Natural killer cell (primary cell): ENCODE measurements around the gene TMEM217. TPM values are rescaled to one million over a fixed set of nuclear protein-coding genes. Genes with fewer than 3 reads are reported as not detected.
A peak's percentile ranks its signal among the peaks of the same experiment; 100 is the strongest.

Experiments used
- ATAC-seq, 3 donors: fragments of 150-1000 bp in 2 of 3; fragments of 200-7000 bp in 1 of 3; cut with Tn5 transposase; 1 replicate in 1 of 3; 2 replicates in 2 of 3; pipeline ENCODE4 v1.10.0; 2021; ENCODE audit warnings: mild to moderate bottlenecking in 2 of 3, moderate library complexity in 2 of 3
- DNase-seq, 2 donors: peaks; one replicate each; pipeline versions ENCODE4 v3.0.0 to v3.0.0-alpha.2; 2013 to 2021; ENCODE audit warnings: mixed read lengths in 1 of 2
- H3K27ac ChIP-seq: one replicate; pipeline ENCODE4 v1.5.1; 2013; ENCODE audit warnings: mild to moderate bottlenecking, low read length
- H3K27me3 ChIP-seq: one replicate; pipeline ENCODE4 v1.6.1; 2013; ENCODE audit warnings: low read length; ENCODE audit not compliant: control insufficient read depth, insufficient read depth
- H3K36me3 ChIP-seq: one replicate; pipeline ENCODE4 v1.6.1; 2013; ENCODE audit warnings: low read length; ENCODE audit not compliant: control insufficient read depth, insufficient read depth
- H3K4me1 ChIP-seq: one replicate; pipeline ENCODE4 v1.6.1; 2013; ENCODE audit warnings: low read length; ENCODE audit not compliant: control insufficient read depth, insufficient read depth
- H3K4me3 ChIP-seq: one replicate; pipeline ENCODE4 v1.5.1; 2013; ENCODE audit warnings: low read length
- H3K9me3 ChIP-seq: one replicate; pipeline ENCODE4 v1.6.1; 2013; ENCODE audit warnings: low read length; ENCODE audit not compliant: control insufficient read depth, insufficient read depth
- H3K27ac Mint-ChIP-seq, 2 donors: one replicate each; pipeline ENCODE4 v1.8.0; 2022; ENCODE audit warnings: mild to moderate bottlenecking in 2 of 2, mixed read lengths in 2 of 2, moderate library complexity in 1 of 2
- H3K27me3 Mint-ChIP-seq, 2 donors: one replicate each; pipeline ENCODE4 v1.8.0; 2022; ENCODE audit warnings: low read depth in 2 of 2, mixed read lengths in 2 of 2
- H3K36me3 Mint-ChIP-seq: one replicate; pipeline ENCODE4 v1.8.0; 2022; ENCODE audit warnings: mixed read lengths
- H3K4me1 Mint-ChIP-seq, 2 donors: one replicate each; pipeline ENCODE4 v1.8.0; 2022; ENCODE audit warnings: mixed read lengths in 2 of 2
- H3K4me3 Mint-ChIP-seq: one replicate; pipeline ENCODE4 v1.8.0; 2022; ENCODE audit warnings: mild to moderate bottlenecking, moderate library complexity, mixed read lengths
- H3K9me3 Mint-ChIP-seq, 2 donors: one replicate each; pipeline ENCODE4 v1.8.0; 2022; ENCODE audit warnings: mixed read lengths in 2 of 2
- WGBS: methylation state at CpG from one replicate; pipeline ENCODE4 v1.1.7; 2013; ENCODE audit warnings: missing lambda C conversion rate; ENCODE audit not compliant: insufficient coverage; 5-methylcytosine and 5-hydroxymethylcytosine counted together
- intact Hi-C: fragments of 100-400 bp; cut with micrococcal nuclease; formaldehyde crosslinking; loops from one replicate; pipeline ENCODE4 v1.14.2; 2022
- total RNA-seq, 4 donors: library from RNA; stranded (reverse); fragments of 120-200 nt in 1 of 4; gene quantifications; one replicate each; pipeline versions ENCODE4 v1.2.3 to v1.2.4, GENCODE V29; 2013 to 2022
- TF ChIP-seq, protein P1 (sequence below): fragments of 200-600 bp; IDR thresholded peaks from one replicate; pipeline ENCODE4 v1.8.0; 2022; ENCODE audit warnings: antibody characterized with exemption

The TMEM217 gene
- total RNA-seq, 3 donors from 2014 or later (not counting 1 experiment from before 2014, with no cell fraction given) = 0.75 to 2.1 (median 0.75) TPM

DNA sequence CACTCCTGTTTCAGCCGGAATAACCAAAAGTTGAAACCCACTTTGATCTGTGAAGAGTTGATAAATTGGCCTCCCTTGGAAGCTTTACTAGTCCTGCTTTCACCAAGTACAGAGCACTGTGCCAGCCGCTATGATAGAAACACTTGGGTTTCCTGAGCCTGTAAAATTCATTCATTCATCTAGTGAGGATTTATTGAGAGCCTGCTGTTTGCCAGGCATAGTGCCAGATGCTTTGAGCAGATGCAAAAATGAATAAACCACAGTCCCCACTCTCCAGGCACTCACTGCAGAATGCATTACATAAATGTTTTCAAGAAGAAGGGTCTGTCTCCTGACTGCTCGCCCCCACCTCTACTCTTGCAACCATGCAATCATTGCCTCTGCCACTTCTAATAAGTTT lies 25.3 kb upstream of the TMEM217 start:
- H3K27ac ChIP-seq = no peak overlapping the region
- ATAC-seq (no peak), DNase-seq (no peak)
- intact Hi-C loops = no loop called here
- H3K27me3 ChIP-seq = no peaks in the 10 kb centered on the region
- H3K27ac Mint-ChIP-seq = no peak overlapping the region
- H3K4me1 ChIP-seq = no peaks in the 10 kb centered on the region
- H3K9me3 ChIP-seq = no peaks in the 10 kb centered on the region
- H3K4me1 Mint-ChIP-seq = peaks cover 9 to 17% of the 10 kb centered on the region in 2 donors
- TF ChIP-seq, protein P1, sequence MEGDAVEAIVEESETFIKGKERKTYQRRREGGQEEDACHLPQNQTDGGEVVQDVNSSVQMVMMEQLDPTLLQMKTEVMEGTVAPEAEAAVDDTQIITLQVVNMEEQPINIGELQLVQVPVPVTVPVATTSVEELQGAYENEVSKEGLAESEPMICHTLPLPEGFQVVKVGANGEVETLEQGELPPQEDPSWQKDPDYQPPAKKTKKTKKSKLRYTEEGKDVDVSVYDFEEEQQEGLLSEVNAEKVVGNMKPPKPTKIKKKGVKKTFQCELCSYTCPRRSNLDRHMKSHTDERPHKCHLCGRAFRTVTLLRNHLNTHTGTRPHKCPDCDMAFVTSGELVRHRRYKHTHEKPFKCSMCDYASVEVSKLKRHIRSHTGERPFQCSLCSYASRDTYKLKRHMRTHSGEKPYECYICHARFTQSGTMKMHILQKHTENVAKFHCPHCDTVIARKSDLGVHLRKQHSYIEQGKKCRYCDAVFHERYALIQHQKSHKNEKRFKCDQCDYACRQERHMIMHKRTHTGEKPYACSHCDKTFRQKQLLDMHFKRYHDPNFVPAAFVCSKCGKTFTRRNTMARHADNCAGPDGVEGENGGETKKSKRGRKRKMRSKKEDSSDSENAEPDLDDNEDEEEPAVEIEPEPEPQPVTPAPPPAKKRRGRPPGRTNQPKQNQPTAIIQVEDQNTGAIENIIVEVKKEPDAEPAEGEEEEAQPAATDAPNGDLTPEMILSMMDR = no peak
- no peak overlapping the region for H3K4me3 ChIP-seq
- H3K27me3 Mint-ChIP-seq = no peaks in the 10 kb centered on the region
- H3K36me3 Mint-ChIP-seq = peaks cover 18% of the 10 kb centered on the region
- no peaks in the 10 kb centered on the region for H3K9me3 Mint-ChIP-seq
- WGBS = 63% methylated on average over 2 of the region's 3 CpGs
- H3K4me3 Mint-ChIP-seq = no peak overlapping the region
- peaks cover 62% of the 10 kb centered on the region for H3K36me3 ChIP-seq

DNA sequence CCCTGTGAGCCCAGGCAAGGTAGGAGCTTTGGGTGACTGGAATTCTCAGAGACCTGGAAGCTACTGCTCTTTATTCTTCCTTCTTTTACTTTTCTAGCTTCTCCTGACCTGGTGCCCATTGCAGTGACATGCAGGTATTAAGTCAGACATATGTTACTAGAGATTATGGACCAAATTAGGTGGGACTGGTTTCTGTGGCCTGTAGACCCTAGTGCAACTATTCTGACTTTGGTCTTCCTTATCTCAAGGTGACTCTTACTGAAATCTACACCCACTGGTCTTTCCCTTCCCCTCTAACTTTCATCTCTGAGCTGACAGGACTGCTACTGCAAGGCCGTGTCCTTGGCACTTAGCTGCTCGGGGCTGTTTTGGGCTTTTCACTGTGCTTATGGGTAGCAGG lies 24.4 kb upstream of the TMEM217 start:
- H3K27ac ChIP-seq = no peak overlapping the region
- Mint-ChIP-seq H3K9me3 (no peaks in the 10 kb centered on the region), H3K4me3 (no peak overlapping the region), H3K27ac (no peak overlapping the region), H3K36me3 (peaks cover 13% of the 10 kb centered on the region), H3K4me1 (peaks cover 15 to 17% of the 10 kb centered on the region in 2 donors), H3K27me3 (no peaks in the 10 kb centered on the region)
- peaks cover 56% of the 10 kb centered on the region for H3K36me3 ChIP-seq
- no peaks in the 10 kb centered on the region for H3K4me1 ChIP-seq
- no peaks in the 10 kb centered on the region for H3K9me3 ChIP-seq
- 87% methylated on average over 2 of the region's 2 CpGs for WGBS
- no peak overlapping the region for H3K4me3 ChIP-seq
- no peaks in the 10 kb centered on the region for H3K27me3 ChIP-seq
- TF ChIP-seq, protein P1 = no peak
- no peak for DNase-seq
- ATAC-seq = no peak
- intact Hi-C loops = no loop called here

DNA sequence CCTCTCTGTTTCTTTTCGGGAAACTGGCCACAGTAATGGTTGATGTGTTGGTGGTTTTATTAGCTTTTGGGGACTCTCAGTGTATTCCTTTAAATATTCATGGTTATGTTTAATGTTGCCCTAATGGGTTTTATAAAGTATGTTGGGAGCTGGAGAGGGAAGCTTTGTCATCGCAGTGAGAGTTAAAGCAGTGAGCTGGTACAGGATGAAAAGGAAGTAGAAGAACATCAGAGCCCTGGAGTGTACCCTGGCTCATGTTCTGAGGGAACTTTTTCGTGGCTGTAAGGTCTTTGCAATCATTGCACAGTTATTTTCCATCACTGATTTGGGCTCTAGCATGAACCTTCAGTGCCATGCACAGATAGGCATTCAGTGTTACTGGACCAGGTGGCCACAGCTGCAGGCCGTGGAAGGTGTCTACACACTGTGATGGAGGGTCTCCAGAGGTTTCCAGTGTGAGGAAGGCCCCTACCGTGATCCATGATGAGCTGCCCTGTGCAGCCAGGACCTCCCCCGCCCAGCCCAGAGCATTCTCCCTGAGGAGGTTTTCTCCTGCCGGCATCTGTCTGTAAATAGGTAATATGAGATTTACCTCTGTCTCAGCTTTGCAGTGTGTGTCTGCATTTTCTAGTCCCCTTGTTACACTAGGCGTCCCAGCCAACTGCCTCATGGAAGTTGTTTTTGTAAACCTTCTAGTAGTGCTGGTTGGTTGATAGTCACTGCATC lies 22.4 kb upstream of the TMEM217 start:
- H3K36me3 ChIP-seq = peaks cover 47% of the 10 kb centered on the region
- H3K9me3 ChIP-seq = no peaks in the 10 kb centered on the region
- peaks cover 3% of the 10 kb centered on the region for H3K4me1 ChIP-seq
- H3K9me3 Mint-ChIP-seq = no peaks in the 10 kb centered on the region
- no peak overlapping the region for H3K4me3 Mint-ChIP-seq
- peak overlapping the region in 1 of 2 donors; percentile 63 for H3K27ac Mint-ChIP-seq
- H3K36me3 Mint-ChIP-seq = peaks cover 8% of the 10 kb centered on the region
- DNase-seq (no peak), ATAC-seq (no peak)
- H3K4me3 ChIP-seq = no peak overlapping the region
- 80% methylated on average over 8 of the region's 8 CpGs for WGBS
- no peaks in the 10 kb centered on the region for H3K27me3 ChIP-seq
- TF ChIP-seq, protein P1 = no peak
- no peak overlapping the region for H3K27ac ChIP-seq
- no peaks in the 10 kb centered on the region for H3K27me3 Mint-ChIP-seq
- peaks cover 26 to 29% of the 10 kb centered on the region in 2 donors for H3K4me1 Mint-ChIP-seq
- intact Hi-C loops = no loop called here
